NCI-H2107 (cell line): ENCODE results near the gene SARM1.

ENCODE experiments used
- DNase-seq: peaks from one replicate; lab custom pipeline; 2025; lab: John Stamatoyannopoulos, UW

Gene SARM1

GRCh38 chr17:28368915-28369683 lies 2.4 kb upstream of the SARM1 start:
- DNase-seq, result no peak

- no peak for DNase-seq
Observed at GRCh38 chr17:28369684-28370034, 1.8 kb upstream of the SARM1 start.

GRCh38 chr17:28370035-28370743 lies 1.3 kb upstream of the SARM1 start, which contains the start of gene VTN:
Gene VTN (minus strand): TSS chr17:28370307. CDS start chr17:28370203, 104 bp downstream.
- no peak for DNase-seq

- no peak for DNase-seq
Observed at GRCh38 chr17:28370744-28371103, 770 bp upstream of the SARM1 start.

- DNase-seq, result peak; percentile 20
Observed at GRCh38 chr17:28372203-28372944, 880 bp downstream of the SARM1 start.

- DNase-seq, result no peak
Observed at GRCh38 chr17:28372945-28373274, 1.4 kb downstream of the SARM1 start.

- DNase-seq, result no peak
Observed at GRCh38 chr17:28379814-28380801, 8.6 kb downstream of the SARM1 start.

GRCh38 chr17:28381141-28381825 lies 9.8 kb downstream of the SARM1 start:
- DNase-seq, result no peak

- no peak for DNase-seq
Observed at GRCh38 chr17:28384281-28385036, 13.0 kb downstream of the SARM1 start.

- no peak for DNase-seq
Observed at GRCh38 chr17:28385037-28385400, 13.5 kb downstream of the SARM1 start.

GRCh38 chr17:28385406-28385805 lies 13.9 kb downstream of the SARM1 start:
- DNase-seq, result no peak

- no peak for DNase-seq
Observed at GRCh38 chr17:28386391-28386790, 14.9 kb downstream of the SARM1 start.

- DNase-seq, result no peak
Observed at GRCh38 chr17:28388106-28388505, 16.6 kb downstream of the SARM1 start.

GRCh38 chr17:28390141-28390540 lies 18.6 kb downstream of the SARM1 start:
- no peak for DNase-seq

- DNase-seq, result no peak
Observed at GRCh38 chr17:28390563-28390962, 19.1 kb downstream of the SARM1 start.

- DNase-seq, result no peak
Observed at GRCh38 chr17:28390984-28391383, 19.5 kb downstream of the SARM1 start.

GRCh38 chr17:28391401-28391800 lies 19.9 kb downstream of the SARM1 start:
- no peak for DNase-seq

- DNase-seq, result no peak
Observed at GRCh38 chr17:28392491-28392890, 21.0 kb downstream of the SARM1 start.

- DNase-seq, result no peak
Observed at GRCh38 chr17:28394337-28395116, 23.0 kb downstream of the SARM1 start.

- DNase-seq, result no peak
Observed at GRCh38 chr17:28395426-28395825, 23.9 kb downstream of the SARM1 start.
